A549 (cell line): ENCODE data around the gene PLCD1. TPM values are rescaled to one million over a fixed set of nuclear protein-coding genes. Genes with fewer than 3 reads are reported as not detected.

Experiments used
- ATAC-seq, 2 experiments: fragments of 200-7000 bp in 1 of 2; fragments of >200 bp in 1 of 2; cut with Nextera tagmentation in 1 of 2; cut with Tn5 transposase in 1 of 2; 3 replicates each; pipeline versions ENCODE4 v1.8.0 to v1.9.1; 2018 to 2020; ENCODE audit warnings: mild to moderate bottlenecking in 1 of 2, moderate library complexity in 1 of 2
- CTCF ChIA-PET: fragments of 300-600 bp; sonication (Branson Sonifier 250); formaldehyde crosslinking; extraction: SDS; loops from one replicate; lab custom pipeline; 2021; ENCODE audit warnings: antibody characterized with exemption, inconsistent platforms; lab: Yijun Ruan, JAX
- POLR2A ChIA-PET: fragments of 350-600 bp; formaldehyde crosslinking; extraction: SDS; loops from one replicate; lab custom pipeline; 2021; ENCODE audit warnings: antibody characterized with exemption, inconsistent platforms; lab: Yijun Ruan, JAX
- DNase-seq, 2 experiments: peaks; one replicate each; pipeline versions ENCODE4 v3.0.0 to v3.0.0-alpha.2; 2011 to 2016; ENCODE audit warnings: low read depth in 1 of 2, low spot score in 1 of 2
- FAIRE-seq: peaks from 2 replicates; lab custom pipeline; 2011; peaks lifted over from hg19 to GRCh38; lab: Jason Lieb, UNC
- H3K27ac ChIP-seq, 2 experiments: fragments of >200 bp; sonication (Bioruptor Twin); formaldehyde crosslinking; 3 replicates each; pipeline ENCODE4 v1.5.1; 2016 to 2017
- H3K4me1 ChIP-seq: fragments of >200 bp; sonication (Bioruptor Twin); formaldehyde crosslinking; 3 replicates; pipeline ENCODE4 v1.6.1; 2016
- H3K4me2 ChIP-seq: fragments of >200 bp; sonication (Bioruptor Twin); formaldehyde crosslinking; 3 replicates; pipeline ENCODE4 v1.6.1; 2016
- H3K4me3 ChIP-seq: fragments of >200 bp; sonication (Bioruptor Twin); formaldehyde crosslinking; 3 replicates; pipeline ENCODE4 v1.5.1; 2016
- H3K9me3 ChIP-seq: fragments of >200 bp; sonication (Bioruptor Twin); formaldehyde crosslinking; 3 replicates; pipeline ENCODE4 v1.6.1; 2016
- CBX8 ChIP-seq: fragments of 200-600 bp; sonication (generic); IDR thresholded peaks from 2 replicates; pipeline ENCODE4 v1.6.1; 2016
- EP300 ChIP-seq, 2 experiments: fragments of >200 bp; sonication (Bioruptor Twin); formaldehyde crosslinking; IDR thresholded peaks; 2 replicates in 1 of 2; 3 replicates in 1 of 2; pipeline ENCODE4 v1.6.1; 2016 to 2017
- ESRRA ChIP-seq: fragments of 150-350 bp; IDR thresholded peaks from 2 replicates; pipeline ENCODE4 v1.6.1; 2014; ENCODE audit warnings: mild to moderate bottlenecking, low read length, borderline replicate concordance
- FOSB ChIP-seq: fragments of 250-450 bp; sonication (Bioruptor Pico); IDR thresholded peaks from 2 replicates; pipeline ENCODE4 v1.5.0; 2020; ENCODE audit warnings: mild to moderate bottlenecking, moderate library complexity
- FOSL2 ChIP-seq, 2 experiments: fragments of 450-650 bp in 1 of 2; fragments of >200 bp in 1 of 2; sonication (Bioruptor Twin) in 1 of 2; formaldehyde crosslinking; IDR thresholded peaks; 2 replicates each; pipeline versions ENCODE4 v1.5.0 to v1.6.1; 2016 to 2020; ENCODE audit warnings: mild to moderate bottlenecking in 1 of 2, moderate library complexity in 1 of 2
- GATA3 ChIP-seq: IDR thresholded peaks from 2 replicates; pipeline ENCODE4 v1.6.1; 2012; ENCODE audit warnings: borderline replicate concordance
- HOXB13 ChIP-seq: fragments of 250-450 bp; sonication (Bioruptor Pico); IDR thresholded peaks from 2 replicates; pipeline ENCODE4 v1.5.0; 2020; ENCODE audit warnings: low read depth, mild to moderate bottlenecking, moderate library complexity
- KDM1A ChIP-seq: fragments of 200-600 bp; sonication (generic); IDR thresholded peaks from 2 replicates; pipeline ENCODE4 v1.6.1; 2016; ENCODE audit warnings: low read depth, mild to moderate bottlenecking
- KDM5A ChIP-seq: fragments of 200-600 bp; sonication (generic); IDR thresholded peaks from 2 replicates; pipeline ENCODE4 v1.6.1; 2016; ENCODE audit warnings: antibody characterized with exemption, mild to moderate bottlenecking
- MAZ ChIP-seq: fragments of 150-350 bp; IDR thresholded peaks from 2 replicates; pipeline ENCODE4 v1.6.1; 2014; ENCODE audit warnings: antibody characterized with exemption, low read depth, low read length, borderline replicate concordance
- MYC ChIP-seq: IDR thresholded peaks from 2 replicates; pipeline ENCODE4 v1.6.1; 2012; ENCODE audit warnings: mild to moderate bottlenecking, inconsistent platforms, low read length, improper control_type of control experiment, borderline replicate concordance
- NFE2L2 ChIP-seq: fragments of 150-350 bp; conservative IDR thresholded peaks from 2 replicates; pipeline ENCODE4 v1.6.1; 2014; ENCODE audit warnings: low read length
- NPAS2 ChIP-seq: fragments of 250-450 bp; sonication (Bioruptor Pico); IDR thresholded peaks from 2 replicates; pipeline ENCODE4 v1.8.0; 2022; ENCODE audit warnings: mild to moderate bottlenecking, moderate library complexity, borderline replicate concordance
- POLR2AphosphoS2 ChIP-seq: conservative IDR thresholded peaks from 2 replicates; pipeline ENCODE4 v1.6.1; 2012; ENCODE audit warnings: low read length, improper control_type of control experiment, inconsistent platforms
- RAD21 ChIP-seq, 2 experiments: fragments of >200 bp in 1 of 2; sonication (Bioruptor Twin) in 1 of 2; formaldehyde crosslinking in 1 of 2; IDR thresholded peaks in 1 of 2; conservative IDR thresholded peaks in 1 of 2; 2 replicates in 1 of 2; 3 replicates in 1 of 2; pipeline ENCODE4 v1.6.1; 2012 to 2018; ENCODE audit warnings: inconsistent platforms in 1 of 2
- RARB ChIP-seq: fragments of 250-450 bp; sonication (Bioruptor Pico); IDR thresholded peaks from 2 replicates; pipeline ENCODE4 v1.8.0; 2021; ENCODE audit warnings: mild to moderate bottlenecking, moderate library complexity
- RCOR1 ChIP-seq: fragments of 150-350 bp; IDR thresholded peaks from 2 replicates; pipeline ENCODE4 v1.6.1; 2014; ENCODE audit warnings: antibody characterized with exemption, low read length, low read depth
- SREBF2 ChIP-seq: fragments of 450-650 bp; IDR thresholded peaks from 2 replicates; pipeline ENCODE4 v1.6.1; 2014; ENCODE audit warnings: mild to moderate bottlenecking, moderate library complexity
- TFCP2L1 ChIP-seq: fragments of 250-450 bp; sonication (Bioruptor Pico); IDR thresholded peaks from 2 replicates; pipeline ENCODE4 v1.5.0; 2021; ENCODE audit warnings: mild to moderate bottlenecking
- ZNF302 ChIP-seq: fragments of 250-450 bp; sonication (Bioruptor Pico); IDR thresholded peaks from 2 replicates; pipeline ENCODE4 v1.9.0; 2021; ENCODE audit warnings: inconsistent platforms, mild to moderate bottlenecking, moderate library complexity
- ZSCAN20 ChIP-seq: fragments of 250-450 bp; sonication (Bioruptor Pico); IDR thresholded peaks from 2 replicates; pipeline ENCODE4 v1.8.0; 2022; ENCODE audit warnings: mild to moderate bottlenecking, moderate library complexity
- WGBS: methylation state at CpG from one replicate; pipeline ENCODE4 v1.1.6; 2017; ENCODE audit errors: missing lambda C conversion rate; 5-methylcytosine and 5-hydroxymethylcytosine counted together
- polyA plus RNA-seq, 4 experiments: library from polyadenylated mRNA; depleted of rRNA in 3 of 4; stranded (reverse); fragments of >200 nt; fragmentation: RNase III in 1 of 4; extraction: RNeasy Plus Mini Kit Qiagen cat#74134 plus additional on column Dnase treatment in 1 of 4; gene quantifications; 2 replicates in 3 of 4; 3 replicates in 1 of 4; pipeline ENCODE4 v1.2.3, GENCODE V29; 2011 to 2017
- TF ChIP-seq, protein P1 (sequence below): fragments of >200 bp; sonication (Bioruptor Twin); formaldehyde crosslinking; IDR thresholded peaks from 3 replicates; pipeline ENCODE4 v1.6.1; 2016
- TF ChIP-seq, protein P2 (sequence below): fragments of 250-450 bp; sonication (Bioruptor Pico); IDR thresholded peaks from 2 replicates; pipeline ENCODE4 v1.5.0; 2020; ENCODE audit warnings: low read depth, mild to moderate bottlenecking, moderate library complexity
- TF ChIP-seq, protein P3 (sequence below): fragments of 450-650 bp; IDR thresholded peaks from 2 replicates; pipeline ENCODE4 v1.6.1; 2014; ENCODE audit warnings: antibody characterized with exemption
- TF ChIP-seq, protein P4 (sequence below): fragments of >200 bp; sonication (Bioruptor Twin); formaldehyde crosslinking; IDR thresholded peaks from 3 replicates; pipeline ENCODE4 v1.5.1; 2016

PLCD1 gene
- polyA plus RNA-seq, 2 of the 4 experiments (the other 2 are of a cell fraction) = 3.9 to 4.8 TPM

DNA sequence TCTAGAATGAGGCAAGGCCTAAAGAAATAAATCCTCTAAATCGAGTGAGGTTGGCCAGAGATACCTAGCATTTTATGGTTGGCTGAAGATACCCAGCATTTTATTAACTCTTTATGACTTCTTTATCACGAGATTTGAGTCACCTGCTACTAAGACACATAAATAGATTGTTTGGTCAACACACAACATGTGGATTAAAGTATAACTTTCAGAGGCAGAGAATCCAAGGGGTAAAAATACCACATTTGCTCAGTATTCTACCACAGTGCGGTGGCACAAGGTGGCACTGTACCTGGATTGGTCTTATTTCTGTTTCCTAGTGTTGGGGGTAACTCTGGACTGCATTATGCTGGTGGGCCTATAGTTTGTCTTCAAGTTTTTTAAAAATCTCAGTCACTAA, 65.8 kb downstream of the PLCD1 start:
- POLR2A ChIA-PET = no interaction called here
- no peak for FAIRE-seq
- H3K4me2 ChIP-seq = peak overlapping the region; percentile 67; the same call in 2 of the 3 replicates
- 49% methylated on average over 3 of the region's 3 CpGs for WGBS
- peaks cover 44% of the 10 kb centered on the region for H3K4me1 ChIP-seq
- CTCF ChIA-PET = interaction anchor here (3.5 to 6.4 kb wide), 2 partner anchors 9 to 11 kb away, joined by 23 to 74 read pairs; no protein-coding TSS in a partner anchor
- no peak overlapping the region for H3K27ac ChIP-seq
- no peaks in the 10 kb centered on the region for H3K9me3 ChIP-seq
- no peak overlapping the region for H3K4me3 ChIP-seq
- DNase-seq = no peak
- ATAC-seq = no peak
- no peak for TF ChIP-seq ZSCAN20
- no peak for TF ChIP-seq ZNF302
- TF ChIP-seq SREBF2 = no peak
- TF ChIP-seq CBX8 = no peak
- TF ChIP-seq, protein P1, sequence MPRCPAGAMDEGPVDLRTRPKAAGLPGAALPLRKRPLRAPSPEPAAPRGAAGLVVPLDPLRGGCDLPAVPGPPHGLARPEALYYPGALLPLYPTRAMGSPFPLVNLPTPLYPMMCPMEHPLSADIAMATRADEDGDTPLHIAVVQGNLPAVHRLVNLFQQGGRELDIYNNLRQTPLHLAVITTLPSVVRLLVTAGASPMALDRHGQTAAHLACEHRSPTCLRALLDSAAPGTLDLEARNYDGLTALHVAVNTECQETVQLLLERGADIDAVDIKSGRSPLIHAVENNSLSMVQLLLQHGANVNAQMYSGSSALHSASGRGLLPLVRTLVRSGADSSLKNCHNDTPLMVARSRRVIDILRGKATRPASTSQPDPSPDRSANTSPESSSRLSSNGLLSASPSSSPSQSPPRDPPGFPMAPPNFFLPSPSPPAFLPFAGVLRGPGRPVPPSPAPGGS = no peak
- no peak for TF ChIP-seq KDM1A
- TF ChIP-seq ESRRA = no peak
- TF ChIP-seq MYC = no peak
- TF ChIP-seq MAZ = no peak
- TF ChIP-seq, all 56 proteins: peak for 0

DNA sequence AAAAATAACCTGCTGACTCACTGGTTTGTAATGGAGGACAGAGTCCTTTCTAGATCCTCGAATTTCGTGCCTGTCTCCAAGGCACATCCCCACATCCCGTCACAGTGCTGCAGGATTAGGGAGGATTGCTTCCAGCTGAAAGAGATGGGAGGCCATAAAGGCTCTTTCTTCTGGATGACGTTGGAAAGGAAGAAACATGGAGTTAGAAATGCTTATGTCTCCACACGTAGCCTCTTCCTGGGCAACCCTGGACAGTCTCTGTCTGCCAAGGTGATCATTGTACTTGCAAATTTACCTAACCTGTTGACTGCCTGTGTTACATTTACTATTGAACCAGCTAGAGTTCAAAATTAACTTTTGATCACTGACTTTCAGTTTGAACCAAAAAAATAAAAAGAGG, 66.4 kb downstream of the PLCD1 start:
- Histone ChIP-seq H3K4me3 (no peak overlapping the region), H3K27ac (0 out of 6 replicates have a peak overlapping the region, but pooled peaks of 1 of the 2 experiments have one; percentile 29), H3K4me2 (no peak overlapping the region), H3K9me3 (no peaks in the 10 kb centered on the region), H3K4me1 (peaks cover 44% of the 10 kb centered on the region)
- FAIRE-seq (no peak), DNase-seq (no peak), ATAC-seq (no peak)
- POLR2A ChIA-PET = no interaction called here
- WGBS = 73% methylated on average over 5 of the region's 5 CpGs
- CTCF ChIA-PET = interaction anchor here (2.9 to 6.4 kb wide), 2 partner anchors 8 to 34 kb away, joined by 10 to 74 read pairs; no protein-coding TSS in a partner anchor
- TF ChIP-seq RCOR1 (no peak), TFCP2L1 (CRISPR knock-in tag) (no peak), FOSB (CRISPR knock-in tag) (no peak), NFE2L2 (no peak), FOSL2 (IDR thresholded peaks at IDR 0.05) (no peak), FOSL2 (CRISPR knock-in tag; IDR thresholded peaks at IDR 0.05) (no peak), POLR2AphosphoS2 (no peak), EP300 (IDR thresholded peaks at IDR 0.05) (no peak), ZNF302 (no peak), GATA3 (no peak), NPAS2 (CRISPR knock-in tag) (no peak), HOXB13 (CRISPR knock-in tag) (no peak), RARB (CRISPR knock-in tag) (no peak), RAD21 (conservative IDR thresholded peaks at IDR 0.05 in 1 of 2, IDR thresholded peaks at IDR 0.05 in 1 of 2) (no peak), KDM5A (no peak)
- TF ChIP-seq, protein P2, sequence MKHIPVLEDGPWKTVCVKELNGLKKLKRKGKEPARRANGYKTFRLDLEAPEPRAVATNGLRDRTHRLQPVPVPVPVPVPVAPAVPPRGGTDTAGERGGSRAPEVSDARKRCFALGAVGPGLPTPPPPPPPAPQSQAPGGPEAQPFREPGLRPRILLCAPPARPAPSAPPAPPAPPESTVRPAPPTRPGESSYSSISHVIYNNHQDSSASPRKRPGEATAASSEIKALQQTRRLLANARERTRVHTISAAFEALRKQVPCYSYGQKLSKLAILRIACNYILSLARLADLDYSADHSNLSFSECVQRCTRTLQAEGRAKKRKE (CRISPR knock-in tag) = no peak
- TF ChIP-seq, protein P1 = no peak
- TF ChIP-seq, protein P3, sequence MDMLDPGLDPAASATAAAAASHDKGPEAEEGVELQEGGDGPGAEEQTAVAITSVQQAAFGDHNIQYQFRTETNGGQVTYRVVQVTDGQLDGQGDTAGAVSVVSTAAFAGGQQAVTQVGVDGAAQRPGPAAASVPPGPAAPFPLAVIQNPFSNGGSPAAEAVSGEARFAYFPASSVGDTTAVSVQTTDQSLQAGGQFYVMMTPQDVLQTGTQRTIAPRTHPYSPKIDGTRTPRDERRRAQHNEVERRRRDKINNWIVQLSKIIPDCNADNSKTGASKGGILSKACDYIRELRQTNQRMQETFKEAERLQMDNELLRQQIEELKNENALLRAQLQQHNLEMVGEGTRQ = no peak
- TF ChIP-seq, protein P4, sequence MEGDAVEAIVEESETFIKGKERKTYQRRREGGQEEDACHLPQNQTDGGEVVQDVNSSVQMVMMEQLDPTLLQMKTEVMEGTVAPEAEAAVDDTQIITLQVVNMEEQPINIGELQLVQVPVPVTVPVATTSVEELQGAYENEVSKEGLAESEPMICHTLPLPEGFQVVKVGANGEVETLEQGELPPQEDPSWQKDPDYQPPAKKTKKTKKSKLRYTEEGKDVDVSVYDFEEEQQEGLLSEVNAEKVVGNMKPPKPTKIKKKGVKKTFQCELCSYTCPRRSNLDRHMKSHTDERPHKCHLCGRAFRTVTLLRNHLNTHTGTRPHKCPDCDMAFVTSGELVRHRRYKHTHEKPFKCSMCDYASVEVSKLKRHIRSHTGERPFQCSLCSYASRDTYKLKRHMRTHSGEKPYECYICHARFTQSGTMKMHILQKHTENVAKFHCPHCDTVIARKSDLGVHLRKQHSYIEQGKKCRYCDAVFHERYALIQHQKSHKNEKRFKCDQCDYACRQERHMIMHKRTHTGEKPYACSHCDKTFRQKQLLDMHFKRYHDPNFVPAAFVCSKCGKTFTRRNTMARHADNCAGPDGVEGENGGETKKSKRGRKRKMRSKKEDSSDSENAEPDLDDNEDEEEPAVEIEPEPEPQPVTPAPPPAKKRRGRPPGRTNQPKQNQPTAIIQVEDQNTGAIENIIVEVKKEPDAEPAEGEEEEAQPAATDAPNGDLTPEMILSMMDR = no peak
